ENCODE measurements around the gene CFAP52. TPM values are rescaled to one million over a fixed set of nuclear protein-coding genes. Genes with fewer than 3 reads are reported as not detected.
A peak's percentile ranks its signal among the peaks of the same experiment; 100 is the strongest.

The CFAP52 gene
- polyA plus RNA-seq, 1 donor (not counting 4 experiments of a cell fraction or from before 2014, with no cell fraction given): 0.08 TPM

DNA sequence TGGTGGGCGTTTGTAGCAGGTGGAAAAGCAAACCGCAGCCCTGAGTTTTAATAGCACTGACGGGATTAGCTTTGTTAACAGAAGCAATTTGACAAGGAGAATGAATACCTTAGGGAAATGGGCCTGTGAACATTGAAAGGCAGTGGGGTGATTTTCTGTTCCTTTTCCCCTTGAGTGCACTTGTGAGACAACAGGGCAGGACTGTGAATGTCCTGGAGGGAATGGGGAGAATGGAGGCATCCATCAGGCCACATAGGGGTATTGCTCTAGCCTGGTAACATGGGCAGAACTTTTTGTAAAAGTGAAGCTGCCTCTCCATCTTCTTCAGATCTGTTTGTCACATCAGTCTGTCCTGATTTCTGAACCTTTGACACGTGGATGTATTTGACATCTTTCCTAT, 95.1 kb downstream of the CFAP52 start:
- FAIRE-seq (peak; percentile 53), DNase-seq (ENCODE audit: low read depth, low spot score) (no peak)
- dilution Hi-C loops (cut with MboI; ENCODE audit: extremely low pct_ligation_motif_present, low sequenced_read_pairs): no loop called here
- Histone ChIP-seq H3K27me3 (ENCODE audit: control insufficient read depth, extremely low read depth, insufficient read depth, low read length) (no peaks in the 10 kb centered on the region), H3K4me1 (ENCODE audit: control insufficient read depth, extremely low read depth, insufficient read depth, low read length) (peaks cover 31% of the 10 kb centered on the region), H3K9me3 (ENCODE audit: control insufficient read depth, low read depth, low read length) (no peaks in the 10 kb centered on the region), H2AFZ (ENCODE audit: control insufficient read depth, low read length) (no peak overlapping the region), H3K79me2 (ENCODE audit: control insufficient read depth, insufficient read depth, low read length) (no peaks in the 10 kb centered on the region), H3K4me3 (ENCODE audit: control insufficient read depth in 2 of 3, extremely low read depth in 1 of 3, insufficient read depth in 2 of 3, low read depth in 1 of 3, low read length in 3 of 3) (no peak overlapping the region), H3K27ac (ENCODE audit: control insufficient read depth, insufficient read depth, low read length) (no peak overlapping the region), H3K9me1 (ENCODE audit: control insufficient read depth, extremely low read depth, insufficient read depth, low read length) (peaks cover 2% of the 10 kb centered on the region), H3K9ac (ENCODE audit: control insufficient read depth, extremely low read depth, insufficient read depth, low read length) (no peak overlapping the region), H3K36me3 (ENCODE audit: control insufficient read depth in 2 of 2, extremely low read depth in 1 of 2, insufficient read depth in 2 of 2, low read length in 2 of 2) (peaks cover 0 to 5% of the 10 kb centered on the region in 2 experiments), H4K20me1 (ENCODE audit: control insufficient read depth, extremely low read depth, insufficient read depth, low read length) (no peaks in the 10 kb centered on the region), H3K4me2 (ENCODE audit: control insufficient read depth, extremely low read depth, insufficient read depth, low read depth, low read length) (no peak overlapping the region)
- no peak for TF ChIP-seq EZH2 (IDR thresholded peaks at IDR 0.05; ENCODE audit: low read length)
- TF ChIP-seq, protein P1, sequence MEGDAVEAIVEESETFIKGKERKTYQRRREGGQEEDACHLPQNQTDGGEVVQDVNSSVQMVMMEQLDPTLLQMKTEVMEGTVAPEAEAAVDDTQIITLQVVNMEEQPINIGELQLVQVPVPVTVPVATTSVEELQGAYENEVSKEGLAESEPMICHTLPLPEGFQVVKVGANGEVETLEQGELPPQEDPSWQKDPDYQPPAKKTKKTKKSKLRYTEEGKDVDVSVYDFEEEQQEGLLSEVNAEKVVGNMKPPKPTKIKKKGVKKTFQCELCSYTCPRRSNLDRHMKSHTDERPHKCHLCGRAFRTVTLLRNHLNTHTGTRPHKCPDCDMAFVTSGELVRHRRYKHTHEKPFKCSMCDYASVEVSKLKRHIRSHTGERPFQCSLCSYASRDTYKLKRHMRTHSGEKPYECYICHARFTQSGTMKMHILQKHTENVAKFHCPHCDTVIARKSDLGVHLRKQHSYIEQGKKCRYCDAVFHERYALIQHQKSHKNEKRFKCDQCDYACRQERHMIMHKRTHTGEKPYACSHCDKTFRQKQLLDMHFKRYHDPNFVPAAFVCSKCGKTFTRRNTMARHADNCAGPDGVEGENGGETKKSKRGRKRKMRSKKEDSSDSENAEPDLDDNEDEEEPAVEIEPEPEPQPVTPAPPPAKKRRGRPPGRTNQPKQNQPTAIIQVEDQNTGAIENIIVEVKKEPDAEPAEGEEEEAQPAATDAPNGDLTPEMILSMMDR (optimal IDR thresholded peaks at IDR 0.05 in 1 of 3, IDR thresholded peaks at IDR 0.05 in 1 of 3, conservative IDR thresholded peaks at IDR 0.05 in 1 of 3; ENCODE audit: extremely low read depth in 1 of 3, insufficient read depth in 2 of 3, low read length in 3 of 3): no peak

DNA sequence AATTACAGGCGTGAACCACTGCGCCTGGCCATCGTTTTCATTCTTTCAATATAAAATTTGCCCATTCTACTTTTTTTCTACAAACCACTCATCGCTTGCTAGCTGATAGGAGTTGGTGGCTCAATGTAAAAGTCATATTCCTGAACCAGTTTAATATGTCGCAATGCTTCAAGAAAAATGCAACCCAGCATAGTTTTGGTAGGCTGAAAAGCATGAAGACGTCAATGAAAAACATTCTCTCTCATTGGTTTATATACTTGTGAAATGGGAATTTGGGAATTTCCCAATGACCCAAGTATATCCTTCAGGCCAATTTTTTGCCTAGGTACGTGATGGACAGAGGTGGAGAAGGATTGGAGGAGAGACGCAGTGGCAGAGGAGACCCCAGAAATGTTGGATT, 95.8 kb downstream of the CFAP52 start:
- Histone ChIP-seq H2AFZ (ENCODE audit: control insufficient read depth, low read length) (no peak overlapping the region), H3K9ac (ENCODE audit: control insufficient read depth, extremely low read depth, insufficient read depth, low read length) (no peak overlapping the region), H3K4me3 (ENCODE audit: control insufficient read depth in 2 of 3, extremely low read depth in 1 of 3, insufficient read depth in 2 of 3, low read depth in 1 of 3, low read length in 3 of 3) (no peak overlapping the region), H4K20me1 (ENCODE audit: control insufficient read depth, extremely low read depth, insufficient read depth, low read length) (no peaks in the 10 kb centered on the region), H3K9me1 (ENCODE audit: control insufficient read depth, extremely low read depth, insufficient read depth, low read length) (peaks cover 2% of the 10 kb centered on the region), H3K27ac (ENCODE audit: control insufficient read depth, insufficient read depth, low read length) (no peak overlapping the region), H3K9me3 (ENCODE audit: control insufficient read depth, low read depth, low read length) (no peaks in the 10 kb centered on the region), H3K36me3 (ENCODE audit: control insufficient read depth in 2 of 2, extremely low read depth in 1 of 2, insufficient read depth in 2 of 2, low read length in 2 of 2) (peaks cover 0 to 4% of the 10 kb centered on the region in 2 experiments), H3K27me3 (ENCODE audit: control insufficient read depth, extremely low read depth, insufficient read depth, low read length) (no peaks in the 10 kb centered on the region), H3K4me2 (ENCODE audit: control insufficient read depth, extremely low read depth, insufficient read depth, low read depth, low read length) (no peak overlapping the region), H3K4me1 (ENCODE audit: control insufficient read depth, extremely low read depth, insufficient read depth, low read length) (peaks cover 38% of the 10 kb centered on the region), H3K79me2 (ENCODE audit: control insufficient read depth, insufficient read depth, low read length) (no peaks in the 10 kb centered on the region)
- no peak for FAIRE-seq
- DNase-seq (ENCODE audit: low read depth, low spot score): no peak
- dilution Hi-C loops (cut with MboI; ENCODE audit: extremely low pct_ligation_motif_present, low sequenced_read_pairs): no loop called here
- TF ChIP-seq EZH2 (IDR thresholded peaks at IDR 0.05; ENCODE audit: low read length): no peak
- TF ChIP-seq, protein P1 (optimal IDR thresholded peaks at IDR 0.05 in 1 of 3, IDR thresholded peaks at IDR 0.05 in 1 of 3, conservative IDR thresholded peaks at IDR 0.05 in 1 of 3; ENCODE audit: extremely low read depth in 1 of 3, insufficient read depth in 2 of 3, low read length in 3 of 3): no peak
